CD14-positive monocyte (primary cell): ENCODE measurements around the gene PARG. TPM values are rescaled to one million over a fixed set of nuclear protein-coding genes. Genes with fewer than 3 reads are reported as not detected.
"Not testable (repeated sequence)": the region's sequence is repeated elsewhere in the genome, so short reads cannot be mapped to it uniquely, and the experiment has no call there.

Source experiments
- DNase-seq, 3 donors: peaks; one replicate each; pipeline ENCODE4 v3.0.0-alpha.2; 2011 to 2022
- H2AFZ ChIP-seq: 2 replicates; pipeline ENCODE4 v1.6.0; 2012; ENCODE audit warnings: mild to moderate bottlenecking, low read depth, low read length, inconsistent platforms; ENCODE audit not compliant: insufficient read depth, poor library complexity, severe bottlenecking
- H3K27ac ChIP-seq, 2 donors: 1 replicate in 1 of 2; 2 replicates in 1 of 2; pipeline ENCODE4 v1.5.1; 2012 to 2013; ENCODE audit warnings: low read length in 2 of 2, control low read depth in 1 of 2, inconsistent platforms in 1 of 2, low read depth in 1 of 2, mild to moderate bottlenecking in 1 of 2
- H3K27me3 ChIP-seq, 2 donors: one replicate each; pipeline versions ENCODE4 v1.6.0 to v1.6.1; 2011 to 2013; ENCODE audit warnings: low read length in 2 of 2; ENCODE audit not compliant: control insufficient read depth in 2 of 2, insufficient read depth in 2 of 2
- H3K36me3 ChIP-seq, 2 donors: replicated peaks in 1 of 2; 1 replicate in 1 of 2; 2 replicates in 1 of 2; pipeline versions ENCODE4 v1.5.1 to v1.6.1; 2012 to 2013; ENCODE audit warnings: low read length in 2 of 2, control low read depth in 1 of 2, inconsistent platforms in 1 of 2, mild to moderate bottlenecking in 1 of 2; ENCODE audit not compliant: insufficient read depth in 2 of 2, control insufficient read depth in 1 of 2
- H3K4me1 ChIP-seq, 2 donors: 1 replicate in 1 of 2; 2 replicates in 1 of 2; pipeline versions ENCODE4 v1.5.1 to v1.6.1; 2012 to 2013; ENCODE audit warnings: low read length in 2 of 2, control low read depth in 1 of 2, inconsistent platforms in 1 of 2, mild to moderate bottlenecking in 1 of 2, moderate library complexity in 1 of 2; ENCODE audit not compliant: insufficient read depth in 2 of 2, control insufficient read depth in 1 of 2
- H3K4me2 ChIP-seq: replicated peaks from 2 replicates; pipeline ENCODE3; 2012; ENCODE audit warnings: low read length, moderate library complexity, mild to moderate bottlenecking; ENCODE audit not compliant: poor library complexity, severe bottlenecking; ENCODE audit errors: extremely low read depth
- H3K4me3 ChIP-seq, 3 experiments: fragments of 200-600 bp in 1 of 3; sonication (generic) in 1 of 3; replicated peaks in 1 of 3; 1 replicate in 2 of 3; 2 replicates in 1 of 3; pipeline ENCODE4 v1.5.1; 2011 to 2013; ENCODE audit warnings: low read length in 3 of 3, mild to moderate bottlenecking in 3 of 3, control low read depth in 2 of 3, low read depth in 2 of 3, inconsistent platforms in 1 of 3, moderate library complexity in 1 of 3
- H3K79me2 ChIP-seq: 2 replicates; pipeline ENCODE4 v1.6.0; 2012; ENCODE audit warnings: mild to moderate bottlenecking, control low read depth, inconsistent platforms, low read length, moderate library complexity; ENCODE audit not compliant: insufficient read depth
- H3K9ac ChIP-seq: 2 replicates; pipeline ENCODE4 v1.6.0; 2017; ENCODE audit warnings: low read length, mild to moderate bottlenecking; ENCODE audit not compliant: insufficient read depth, poor library complexity, severe bottlenecking
- H3K9me3 ChIP-seq, 2 donors: replicated peaks in 1 of 2; 1 replicate in 1 of 2; 2 replicates in 1 of 2; pipeline versions ENCODE4 v1.5.1 to v1.6.1; 2012 to 2013; ENCODE audit warnings: low read length in 2 of 2, control low read depth in 1 of 2; ENCODE audit not compliant: control insufficient read depth in 1 of 2, insufficient read depth in 1 of 2
- H4K20me1 ChIP-seq: 2 replicates; pipeline ENCODE4 v1.6.0; 2012; ENCODE audit warnings: mild to moderate bottlenecking, low read length, control low read depth, moderate library complexity; ENCODE audit not compliant: insufficient read depth
- H3K27ac Mint-ChIP-seq, 7 donors: one replicate each; pipeline ENCODE4 v1.8.0; 2020; ENCODE audit warnings: mild to moderate bottlenecking in 7 of 7, mixed read lengths in 7 of 7, moderate library complexity in 6 of 7, inconsistent platforms in 2 of 7
- H3K27me3 Mint-ChIP-seq, 3 donors: one replicate each; pipeline ENCODE4 v1.8.0; 2021 to 2022; ENCODE audit warnings: low read depth in 3 of 3, mild to moderate bottlenecking in 3 of 3, mixed read lengths in 3 of 3, moderate library complexity in 3 of 3, inconsistent platforms in 1 of 3
- H3K36me3 Mint-ChIP-seq, 2 donors: one replicate each; pipeline ENCODE4 v1.8.0; 2020; ENCODE audit warnings: mixed read lengths in 2 of 2, inconsistent platforms in 1 of 2, mild to moderate bottlenecking in 1 of 2
- H3K4me1 Mint-ChIP-seq: one replicate; pipeline ENCODE4 v1.8.0; 2020; ENCODE audit warnings: mild to moderate bottlenecking, mixed read lengths
- H3K4me3 Mint-ChIP-seq, 2 donors: one replicate each; pipeline ENCODE4 v1.8.0; 2020; ENCODE audit warnings: mild to moderate bottlenecking in 2 of 2, mixed read lengths in 2 of 2, moderate library complexity in 1 of 2
- H3K9me3 Mint-ChIP-seq, 7 donors: one replicate each; pipeline ENCODE4 v1.8.0; 2020 to 2022; ENCODE audit warnings: mixed read lengths in 7 of 7, mild to moderate bottlenecking in 6 of 7, moderate library complexity in 6 of 7, inconsistent platforms in 2 of 7
- whole genome bisulfite sequencing: methylation state at CpG from one replicate; pipeline ENCODE4 v1.1.5; 2013; ENCODE audit warnings: missing lambda C conversion rate; ENCODE audit not compliant: insufficient coverage; 5-methylcytosine and 5-hydroxymethylcytosine counted together
- intact Hi-C, 2 donors: fragments of 100-400 bp; cut with micrococcal nuclease; formaldehyde crosslinking; loops; one replicate each; pipeline versions ENCODE4 v1.15.0 to v1.15.1; 2023
- polyA plus RNA-seq, 3 donors: library from polyadenylated mRNA; depleted of rRNA in 1 of 3; unstranded in 2 of 3; stranded (reverse) in 1 of 3; fragments of 300-500 nt in 2 of 3; fragments of >200 nt in 1 of 3; fragmentation: Illumina TruSeq in 2 of 3; gene quantifications; 1 replicate in 2 of 3; 2 replicates in 1 of 3; pipeline ENCODE4 v1.2.3, GENCODE V29; 2012 to 2021

The PARG gene
- polyA plus RNA-seq, 3 donors, result 6.3 to 8.0 (median 7.5) TPM

- H3K27me3 Mint-ChIP-seq, H3K4me1 Mint-ChIP-seq, H3K4me2 ChIP-seq, H3K9ac ChIP-seq, H3K4me3 ChIP-seq, H4K20me1 ChIP-seq, H3K79me2 ChIP-seq, intact Hi-C loops, H3K9me3 Mint-ChIP-seq, H3K9me3 ChIP-seq, H3K4me3 Mint-ChIP-seq, H3K27me3 ChIP-seq, H3K27ac ChIP-seq, H3K27ac Mint-ChIP-seq, DNase-seq, H3K4me1 ChIP-seq, H2AFZ ChIP-seq: not testable (repeated sequence)
- H3K36me3 Mint-ChIP-seq, result peaks cover 27 to 28% of the 10 kb centered on the region in 2 donors
- peaks cover 7 to 22% of the 10 kb centered on the region in 2 donors for H3K36me3 ChIP-seq
- WGBS, result no CpG with 5 or more reads among the region's 4 CpGs
These were observed 19.8 kb downstream of the PARG start for GRCh38 chr10:49922041-49922440.

DNA sequence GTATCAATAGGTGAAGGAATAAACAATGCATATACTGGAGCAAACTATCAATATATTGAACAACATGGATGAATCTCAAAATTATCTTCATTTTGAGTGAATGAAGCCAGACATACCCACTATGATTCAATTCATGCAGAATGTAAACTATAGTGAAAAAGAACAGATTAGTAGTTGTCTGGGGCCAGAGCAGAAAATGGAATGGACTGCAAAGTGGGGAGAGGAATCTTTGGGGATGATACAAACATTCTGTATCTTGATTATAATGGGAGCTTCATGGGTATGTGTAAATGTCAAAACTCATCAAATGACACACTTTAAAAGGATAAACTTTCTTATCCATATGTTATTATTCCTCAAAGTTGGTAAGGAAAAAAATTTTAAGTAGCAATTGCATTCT, 23.9 kb downstream of the PARG start:
- H3K9me3 Mint-ChIP-seq, H3K27ac ChIP-seq, H3K27ac Mint-ChIP-seq, H3K9me3 ChIP-seq, H3K4me1 Mint-ChIP-seq, H3K9ac ChIP-seq, H3K4me1 ChIP-seq, H3K4me2 ChIP-seq, H2AFZ ChIP-seq, intact Hi-C loops, H3K27me3 ChIP-seq, H4K20me1 ChIP-seq, H3K4me3 ChIP-seq, H3K79me2 ChIP-seq, H3K4me3 Mint-ChIP-seq, H3K27me3 Mint-ChIP-seq, DNase-seq: not testable (repeated sequence)
- H3K36me3 ChIP-seq, result peaks cover 6 to 31% of the 10 kb centered on the region in 2 donors
- peaks cover 27 to 33% of the 10 kb centered on the region in 2 donors for H3K36me3 Mint-ChIP-seq

DNA sequence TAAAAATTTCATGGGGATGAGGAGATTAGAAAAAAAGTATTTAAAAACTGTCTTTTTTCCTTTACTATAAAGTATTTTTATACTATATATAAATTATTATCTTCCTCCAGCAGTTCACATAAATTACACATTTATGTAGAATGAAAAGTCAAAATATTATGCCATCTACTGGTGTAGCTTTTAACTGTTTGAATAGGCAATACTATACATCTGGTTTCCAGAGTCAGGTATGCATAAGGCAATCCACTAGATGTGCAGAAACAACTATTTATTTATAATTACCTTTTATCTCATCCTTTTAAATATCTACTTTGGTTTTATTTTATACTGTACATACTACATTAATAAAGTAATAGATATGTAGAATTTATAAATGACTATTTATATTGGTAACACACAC, 25.4 kb downstream of the PARG start:
- peaks cover 18 to 27% of the 10 kb centered on the region in 2 donors for H3K36me3 Mint-ChIP-seq
- H3K4me1 Mint-ChIP-seq, H3K27ac Mint-ChIP-seq, H3K4me1 ChIP-seq, intact Hi-C loops, H3K9me3 ChIP-seq, H2AFZ ChIP-seq, H3K79me2 ChIP-seq, H3K9me3 Mint-ChIP-seq, H3K27ac ChIP-seq, H4K20me1 ChIP-seq, H3K4me2 ChIP-seq, DNase-seq, H3K27me3 Mint-ChIP-seq, H3K27me3 ChIP-seq, H3K9ac ChIP-seq, H3K4me3 Mint-ChIP-seq, H3K4me3 ChIP-seq: not testable (repeated sequence)
- peaks cover 2 to 23% of the 10 kb centered on the region in 2 donors for H3K36me3 ChIP-seq

DNA sequence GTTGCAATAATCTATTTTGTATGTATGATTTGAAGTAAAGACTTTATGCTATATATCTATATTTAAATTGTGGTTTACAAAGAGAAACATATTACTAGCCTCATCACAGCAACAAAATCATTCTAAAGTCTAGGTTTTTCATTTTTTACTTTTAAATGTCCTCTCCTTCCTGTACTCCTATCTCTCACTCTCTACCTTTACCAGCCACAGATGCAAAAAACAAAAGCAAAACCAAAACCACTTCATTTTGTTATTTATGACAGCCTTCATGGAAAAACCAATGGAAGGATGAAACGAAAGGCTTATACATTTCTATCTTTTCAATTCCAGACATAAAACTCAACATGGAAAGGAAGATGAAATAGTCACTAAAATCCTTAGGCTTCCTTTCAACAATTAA, 31.5 kb downstream of the PARG start:
- intact Hi-C loops, H2AFZ ChIP-seq, H3K9me3 ChIP-seq, H3K79me2 ChIP-seq, DNase-seq, H3K9ac ChIP-seq, H3K27ac ChIP-seq, H3K4me1 Mint-ChIP-seq, H3K4me2 ChIP-seq, H3K27me3 ChIP-seq, H3K27me3 Mint-ChIP-seq, H4K20me1 ChIP-seq, H3K9me3 Mint-ChIP-seq, H3K4me1 ChIP-seq, H3K4me3 ChIP-seq, H3K27ac Mint-ChIP-seq, H3K4me3 Mint-ChIP-seq: not testable (repeated sequence)
- peaks cover 10 to 14% of the 10 kb centered on the region in 2 donors for H3K36me3 Mint-ChIP-seq
- no CpG with 5 or more reads among the region's 1 CpG for WGBS
- H3K36me3 ChIP-seq, result peaks cover 2 to 13% of the 10 kb centered on the region in 2 donors
